BLaER1 (cell line): Measurements from ENCODE around the gene CABP4.
A peak's percentile ranks its signal among the peaks of the same experiment; 100 is the strongest.
"Not testable (repeated sequence)": the region's sequence is repeated elsewhere in the genome, so short reads cannot be mapped to it uniquely, and the experiment has no call there.

Source experiments
- H3K27ac ChIP-seq: shearing (Covaris generic); formaldehyde crosslinking; 2 replicates; pipeline ENCODE4 v1.8.1; 2022
- H3K27me3 ChIP-seq: shearing (Covaris generic); formaldehyde crosslinking; 2 replicates; pipeline ENCODE4 v1.8.1; 2022
- H3K36me3 ChIP-seq: shearing (Covaris generic); formaldehyde crosslinking; 2 replicates; pipeline ENCODE4 v1.8.1; 2022
- H3K4me1 ChIP-seq: shearing (Covaris generic); formaldehyde crosslinking; 2 replicates; pipeline ENCODE4 v1.8.1; 2022
- H3K4me2 ChIP-seq: shearing (Covaris generic); formaldehyde crosslinking; 2 replicates; pipeline ENCODE4 v1.8.1; 2022
- H3K4me3 ChIP-seq: shearing (Covaris generic); formaldehyde crosslinking; 2 replicates; pipeline ENCODE4 v1.8.1; 2022
- H3K9ac ChIP-seq: shearing (Covaris generic); formaldehyde crosslinking; 2 replicates; pipeline ENCODE4 v1.8.1; 2022
- H3K9me3 ChIP-seq: shearing (Covaris generic); formaldehyde crosslinking; 2 replicates; pipeline ENCODE4 v1.8.1; 2022
- H4K20me1 ChIP-seq: shearing (Covaris generic); formaldehyde crosslinking; 2 replicates; pipeline ENCODE4 v1.8.1; 2022
- Cebpa-rat ChIP-seq: shearing (Covaris generic); IDR thresholded peaks from 2 replicates; pipeline ENCODE4 v1.8.1; 2022

CABP4 gene

DNA sequence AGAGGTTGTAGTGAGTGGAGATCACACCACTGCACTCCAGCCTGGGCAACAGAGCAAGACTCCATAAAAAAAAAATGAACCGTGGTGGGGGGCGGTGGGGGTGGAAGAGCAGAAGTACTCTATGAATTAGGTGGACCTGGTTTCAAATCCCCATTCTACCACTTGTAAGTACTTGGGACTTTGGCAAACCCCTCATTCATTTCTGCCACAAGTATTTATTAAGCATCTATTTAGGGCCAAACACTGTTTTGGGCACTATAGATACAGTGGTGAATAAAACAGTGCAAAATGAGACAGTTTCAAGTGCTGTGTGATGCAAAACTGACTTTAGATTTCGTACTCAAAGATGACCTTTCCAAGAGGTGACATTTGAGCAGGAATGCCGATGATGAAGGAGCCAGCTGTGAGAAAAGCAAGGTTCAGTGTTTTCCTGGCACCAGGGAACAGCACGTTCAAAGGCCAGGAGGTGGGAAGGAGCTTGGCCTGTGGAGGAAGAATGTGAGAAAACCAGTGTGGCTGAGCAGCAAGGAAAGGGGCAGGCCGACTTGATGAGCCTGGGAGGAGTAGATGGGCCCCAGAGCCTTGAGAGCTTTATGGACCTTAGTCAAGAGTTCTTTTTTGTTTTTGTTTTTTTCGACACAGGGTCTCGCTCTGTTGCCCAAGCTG is 15.3 kb downstream of the CABP4 start:
- Histone ChIP-seq H3K4me1 (peaks cover 55% of the 10 kb centered on the region), H4K20me1 (no peaks in the 10 kb centered on the region), H3K9me3 (no peaks in the 10 kb centered on the region), H3K4me2 (no peak overlapping the region), H3K27me3 (no peaks in the 10 kb centered on the region), H3K36me3 (no peaks in the 10 kb centered on the region), H3K9ac (0 out of 2 replicates have a peak overlapping the region, but pooled peaks have one; percentile 24), H3K4me3 (no peak overlapping the region), H3K27ac (no peak overlapping the region)
- TF ChIP-seq Cebpa-rat, result no peak

DNA sequence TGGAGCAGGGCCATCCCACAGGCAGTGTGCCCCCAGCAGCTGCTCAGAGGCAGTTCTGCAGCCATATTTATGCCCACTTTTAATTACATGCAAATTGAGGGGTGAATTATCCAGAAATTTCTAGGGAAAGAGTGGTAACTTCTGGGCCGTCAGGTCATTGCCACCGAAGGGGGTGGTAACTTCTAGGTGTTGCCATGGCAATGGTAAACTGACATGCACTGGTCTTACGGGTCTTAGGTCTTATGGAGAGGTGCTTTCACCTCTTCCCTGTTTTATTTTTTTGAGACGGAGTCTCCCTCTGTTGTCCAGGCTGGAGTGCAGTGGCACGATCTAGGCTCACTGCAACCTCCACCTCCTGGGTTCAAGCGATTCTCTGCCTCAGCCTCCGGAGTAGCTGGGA is 17.7 kb downstream of the CABP4 start:
- Histone ChIP-seq H3K27ac (no peak overlapping the region), H3K4me3 (no peak overlapping the region), H3K27me3 (no peaks in the 10 kb centered on the region), H3K9me3 (peaks cover 9% of the 10 kb centered on the region), H3K4me1 (peaks cover 31% of the 10 kb centered on the region), H3K4me2 (no peak overlapping the region), H3K9ac (no peak overlapping the region), H3K36me3 (no peaks in the 10 kb centered on the region), H4K20me1 (no peaks in the 10 kb centered on the region)
- TF ChIP-seq Cebpa-rat, result no peak

DNA sequence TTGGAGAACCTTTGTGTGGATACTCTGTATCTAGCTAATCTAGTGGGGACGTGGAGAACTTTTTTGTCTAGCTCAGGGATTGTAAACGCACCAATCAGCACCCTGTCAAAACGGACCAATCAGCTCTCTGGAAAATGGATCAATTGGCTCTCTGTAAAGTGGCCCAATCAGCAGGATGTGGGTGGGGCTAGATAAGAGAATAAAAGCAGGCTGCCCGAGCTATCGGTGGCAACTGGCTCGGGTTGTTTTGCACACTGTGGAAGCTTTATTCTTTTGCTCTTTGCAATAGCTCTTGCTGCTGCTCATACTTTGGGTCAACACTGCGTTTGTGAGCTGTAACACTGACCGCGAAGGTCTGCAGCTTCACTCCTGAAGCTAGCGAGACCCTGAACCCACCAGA is 21.5 kb downstream of the CABP4 start:
- H3K27me3 ChIP-seq, H3K9ac ChIP-seq, H3K9me3 ChIP-seq, H3K4me3 ChIP-seq, H3K36me3 ChIP-seq, H3K27ac ChIP-seq, H3K4me2 ChIP-seq, H4K20me1 ChIP-seq: not testable (repeated sequence)
- H3K4me1 ChIP-seq, result peaks cover 12% of the 10 kb centered on the region

DNA sequence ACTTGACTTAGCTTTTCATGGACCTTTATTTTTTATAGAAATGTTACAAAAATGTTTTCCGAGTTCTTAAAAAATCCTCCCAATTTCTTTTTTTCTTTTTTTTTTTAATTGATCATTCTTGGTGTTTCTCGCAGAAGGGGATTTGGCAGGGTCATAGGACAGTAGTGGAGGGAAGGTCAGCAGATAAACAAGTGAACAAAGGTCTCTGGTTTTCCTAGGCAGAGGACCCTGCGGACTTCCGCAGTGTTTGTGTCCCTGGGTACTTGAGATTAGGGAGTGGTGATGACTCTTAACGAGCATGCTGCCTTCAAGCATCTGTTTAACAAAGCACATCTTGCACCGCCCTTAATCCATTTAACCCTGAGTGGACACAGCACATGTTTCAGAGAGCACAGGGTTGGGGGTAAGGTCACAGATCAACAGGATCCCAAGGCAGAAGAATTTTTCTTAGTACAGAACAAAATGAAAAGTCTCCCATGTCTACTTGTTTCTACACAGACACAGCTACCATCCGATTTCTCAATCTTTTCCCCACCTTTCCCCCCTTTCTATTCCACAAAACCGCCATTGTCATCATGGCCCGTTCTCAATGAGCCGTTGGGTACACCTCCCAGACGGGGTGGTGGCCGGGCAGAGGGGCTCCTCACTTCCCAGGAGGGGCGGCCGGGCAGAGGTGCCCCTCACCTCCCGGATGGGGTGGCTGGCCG is 22.3 kb downstream of the CABP4 start:
- H3K4me3 ChIP-seq, H3K9me3 ChIP-seq, H3K9ac ChIP-seq, H3K4me2 ChIP-seq, H4K20me1 ChIP-seq, H3K36me3 ChIP-seq, H3K27me3 ChIP-seq, H3K27ac ChIP-seq: not testable (repeated sequence)
- peaks cover 18% of the 10 kb centered on the region for H3K4me1 ChIP-seq

DNA sequence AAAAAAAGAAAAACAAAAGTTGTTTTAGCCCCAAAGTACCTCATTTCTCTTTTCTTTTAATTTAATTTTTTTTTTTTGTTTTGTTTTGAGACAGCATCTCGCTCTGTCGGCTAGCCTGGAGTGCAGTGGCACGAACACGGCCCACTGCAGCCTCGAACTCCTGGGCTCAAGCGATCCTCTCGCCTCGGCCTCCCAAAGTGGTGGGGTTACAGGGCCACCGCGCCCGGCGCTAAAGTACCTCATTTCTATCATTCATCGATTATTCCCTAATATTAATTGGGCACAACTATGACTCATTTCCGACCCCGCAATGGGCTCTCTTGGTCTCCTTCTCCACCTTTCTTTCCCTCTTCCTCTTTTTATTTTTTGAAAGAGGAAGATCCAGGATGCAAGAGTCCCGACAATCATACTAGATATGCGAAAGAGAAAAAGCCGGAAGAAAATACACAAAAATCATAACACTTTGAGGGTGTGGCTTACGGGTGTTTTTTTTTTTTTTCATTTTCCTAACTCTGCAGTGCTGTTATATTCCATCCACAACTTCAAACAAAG is 27.2 kb downstream of the CABP4 start:
- H3K9me3 ChIP-seq, result no peaks in the 10 kb centered on the region
- H3K36me3 ChIP-seq, result peaks cover 11% of the 10 kb centered on the region
- no peaks in the 10 kb centered on the region for H3K27me3 ChIP-seq
- H3K4me3 ChIP-seq, result peak overlapping the region; percentile 75
- peaks cover 45% of the 10 kb centered on the region for H3K4me1 ChIP-seq
- TF ChIP-seq Cebpa-rat, result no peak
- H3K4me2 ChIP-seq, result peak overlapping the region; percentile 97
- peaks cover 36% of the 10 kb centered on the region for H4K20me1 ChIP-seq
- peak overlapping the region; percentile 89 for H3K9ac ChIP-seq
- H3K27ac ChIP-seq, result peak overlapping the region; percentile 96

DNA sequence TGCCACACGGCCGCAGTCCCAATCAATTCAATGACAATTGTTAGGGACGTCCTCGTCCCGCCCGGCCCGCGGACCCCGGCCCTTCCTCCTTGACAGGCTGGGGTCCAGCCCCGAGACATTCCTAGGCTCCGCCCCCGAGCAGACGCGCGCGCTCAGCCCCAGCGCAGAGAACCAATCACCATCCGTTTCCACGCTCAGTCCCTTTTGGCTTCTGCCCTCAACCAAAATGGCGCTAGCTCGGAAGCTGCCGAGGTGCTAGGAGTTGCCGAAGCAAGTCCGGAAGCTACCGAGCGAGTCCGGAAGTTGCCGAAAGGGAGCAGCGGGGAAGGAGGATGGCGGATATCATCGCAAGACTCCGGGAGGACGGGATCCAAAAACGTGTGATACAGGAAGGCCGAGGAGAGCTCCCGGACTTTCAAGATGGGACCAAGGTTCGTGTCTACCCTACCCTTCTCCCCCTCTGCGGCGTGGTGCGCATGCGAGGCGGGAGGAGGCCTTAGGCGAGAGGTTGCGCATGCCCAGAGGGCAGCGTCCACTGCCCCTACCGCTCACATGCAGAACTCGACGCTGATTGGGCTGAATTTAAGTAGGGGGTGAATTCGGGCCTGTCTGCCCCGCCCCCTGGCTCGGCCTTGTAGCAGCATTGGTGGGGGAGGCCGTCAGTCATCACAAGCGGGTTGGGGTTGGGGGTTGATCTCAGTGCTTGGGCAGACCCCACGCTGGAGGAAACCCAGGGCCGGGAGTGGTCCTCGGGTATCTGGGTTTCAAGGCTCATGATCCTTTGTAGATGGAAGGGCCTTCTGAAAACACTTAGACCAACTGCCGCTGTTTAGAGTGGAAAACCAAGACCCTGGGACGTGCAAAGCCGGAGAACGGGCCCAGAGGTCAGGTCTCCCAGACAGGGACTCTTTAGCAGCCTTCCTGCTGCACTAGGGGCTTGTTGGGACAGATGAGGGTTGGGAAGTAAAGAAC is 28.0 kb downstream of the CABP4 start, which contains the start of gene AIP:
Gene AIP (plus strand): TSS at position 200 of the 972 bp plus-strand sequence. CDS start 133 bp downstream, at position 333.
- no peak for TF ChIP-seq Cebpa-rat
- H3K4me1 ChIP-seq, result peaks cover 45% of the 10 kb centered on the region
- peaks cover 44% of the 10 kb centered on the region for H4K20me1 ChIP-seq

DNA sequence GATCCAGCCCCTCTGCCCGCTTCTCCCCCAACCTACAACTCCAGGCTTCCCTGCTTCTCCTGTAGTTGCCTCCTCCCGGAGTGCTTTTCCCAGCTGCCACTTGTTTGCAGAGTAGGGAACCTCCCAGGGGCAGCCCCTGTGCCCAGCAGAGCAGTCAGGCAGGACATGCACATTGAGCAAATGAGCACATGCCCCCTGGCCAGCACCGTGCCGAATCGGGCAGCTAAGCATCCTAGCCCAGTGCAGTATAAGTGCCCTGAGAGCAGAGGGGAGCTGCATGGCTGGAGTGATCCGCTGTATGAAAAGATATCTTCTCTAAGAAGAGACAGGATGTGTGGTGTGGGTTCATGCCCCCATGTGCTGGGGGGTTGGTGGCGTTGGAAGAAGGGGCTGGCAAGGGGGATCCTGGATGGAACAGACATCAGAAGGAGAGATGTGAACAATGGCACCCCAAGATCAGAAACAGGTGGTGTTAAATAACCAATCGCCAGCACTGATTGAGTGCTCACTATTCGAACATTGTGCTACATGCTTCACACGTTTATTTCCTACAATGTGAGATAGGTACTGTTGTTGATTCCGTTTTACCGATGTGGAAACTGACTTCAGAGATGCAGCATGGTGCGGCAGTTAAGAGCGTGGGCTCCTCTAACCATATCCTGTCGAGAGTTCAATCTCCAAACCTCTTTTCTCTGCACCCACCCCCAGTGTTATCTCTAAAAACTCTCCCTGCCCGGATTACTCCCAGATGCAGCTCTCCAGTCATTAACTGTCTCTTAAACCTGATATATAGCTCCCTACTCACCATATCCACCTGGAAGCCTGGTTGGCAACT is 28.9 kb downstream of the CABP4 start:
- H3K36me3 ChIP-seq, result peaks cover 27% of the 10 kb centered on the region
- peaks cover 51% of the 10 kb centered on the region for H4K20me1 ChIP-seq
- TF ChIP-seq Cebpa-rat, result no peak
- peak overlapping the region; percentile 96 for H3K27ac ChIP-seq
- H3K27me3 ChIP-seq, result no peaks in the 10 kb centered on the region
- peaks cover 45% of the 10 kb centered on the region for H3K4me1 ChIP-seq
- H3K4me3 ChIP-seq, result peak overlapping the region; percentile 75
- H3K9me3 ChIP-seq, result no peaks in the 10 kb centered on the region
- peak overlapping the region; percentile 97 for H3K4me2 ChIP-seq
- H3K9ac ChIP-seq, result peak overlapping the region; percentile 89

More for the DNA sequence above, 28.0 kb downstream of the CABP4 start, which contains the start of gene AIP:
- peak within 1 kb of the TSS; percentile 96 for H3K27ac ChIP-seq
- H3K36me3 ChIP-seq, result peaks cover 18% of the 10 kb centered on the region
- peak within 1 kb of the TSS; percentile 89 for H3K9ac ChIP-seq
- H3K9me3 ChIP-seq, result no peaks in the 10 kb centered on the region
- H3K4me2 ChIP-seq, result peak within 1 kb of the TSS; percentile 97
- H3K27me3 ChIP-seq, result no peaks in the 10 kb centered on the region
- H3K4me3 ChIP-seq, result peak within 1 kb of the TSS; percentile 75

DNA sequence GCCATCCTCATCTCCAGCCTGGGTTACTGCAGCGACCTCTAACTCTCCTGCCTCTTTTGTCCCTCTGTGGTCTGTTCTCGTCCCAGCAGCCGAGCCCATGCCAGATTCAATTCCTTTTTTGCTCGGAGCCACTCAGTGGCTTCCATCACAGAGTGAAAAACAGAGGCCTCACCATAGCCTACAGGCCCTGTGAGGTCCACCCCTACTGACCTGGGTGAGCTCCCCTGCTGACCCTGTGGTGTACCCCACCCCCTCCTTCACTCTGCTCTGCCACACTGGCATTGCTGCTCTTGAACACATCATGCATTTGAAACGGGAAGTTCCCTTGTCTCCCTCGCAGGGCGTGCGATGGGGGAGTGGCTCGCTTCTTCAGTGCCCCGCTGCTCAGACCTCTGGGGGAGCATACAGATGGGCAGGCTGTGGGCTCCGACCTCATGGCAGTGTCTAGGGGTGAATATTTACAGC is 29.7 kb downstream of the CABP4 start:
- no peak for TF ChIP-seq Cebpa-rat
- peaks cover 59% of the 10 kb centered on the region for H4K20me1 ChIP-seq
- peak overlapping the region; percentile 97 for H3K4me2 ChIP-seq
- H3K36me3 ChIP-seq, result peaks cover 35% of the 10 kb centered on the region
- H3K4me3 ChIP-seq, result peak overlapping the region; percentile 75
- H3K27ac ChIP-seq, result peak overlapping the region; percentile 96
- H3K4me1 ChIP-seq, result peaks cover 45% of the 10 kb centered on the region
- H3K9ac ChIP-seq, result peak overlapping the region; percentile 89
- no peaks in the 10 kb centered on the region for H3K9me3 ChIP-seq
- no peaks in the 10 kb centered on the region for H3K27me3 ChIP-seq

DNA sequence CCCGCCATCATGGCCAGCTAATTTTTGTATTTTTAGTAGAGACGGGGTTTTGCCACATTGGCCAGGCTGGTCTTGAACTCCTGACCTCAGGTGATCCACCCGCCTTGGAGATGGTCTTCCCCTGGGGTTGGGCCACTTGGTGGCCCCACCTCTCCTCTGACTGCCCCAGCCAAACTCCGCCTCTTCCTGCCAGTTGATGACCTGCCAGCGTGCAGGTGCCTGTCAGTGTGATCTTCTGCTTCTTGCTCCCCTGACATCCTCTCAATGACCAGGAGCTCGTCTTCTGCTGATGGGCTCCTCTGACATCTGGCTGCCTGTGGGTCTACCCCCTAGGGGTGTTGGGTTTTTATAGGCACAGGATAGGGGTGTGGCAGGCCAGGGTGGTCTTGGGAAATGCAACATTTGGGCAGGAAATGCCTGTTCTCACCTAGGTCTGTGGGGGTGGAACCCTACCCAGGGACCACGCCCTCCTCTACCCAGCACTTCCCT is 30.8 kb downstream of the CABP4 start:
- not testable (repeated sequence) for H3K27ac ChIP-seq, H3K4me3 ChIP-seq, H3K27me3 ChIP-seq, H3K9ac ChIP-seq, H3K9me3 ChIP-seq
- peaks cover 46% of the 10 kb centered on the region for H3K36me3 ChIP-seq
- H4K20me1 ChIP-seq, result peaks cover 70% of the 10 kb centered on the region
- peaks cover 45% of the 10 kb centered on the region for H3K4me1 ChIP-seq
- H3K4me2 ChIP-seq, result peak overlapping the region; percentile 97
